GM12878 (cell line): ENCODE data around the gene PCBD1.

ENCODE experiments used
- NFXL1 ChIP-seq: fragments of 450-650 bp; IDR thresholded peaks from 2 replicates; pipeline ENCODE4 v1.6.1; 2017; ENCODE audit warnings: antibody characterized with exemption, mild to moderate bottlenecking, borderline replicate concordance
- NFYA ChIP-seq: IDR thresholded peaks from 2 replicates; pipeline ENCODE4 v1.6.1; 2011; ENCODE audit warnings: low read depth, mild to moderate bottlenecking, low read length, improper control_type of control experiment, borderline replicate concordance
- SIN3A ChIP-seq: IDR thresholded peaks from 2 replicates; pipeline ENCODE4 v1.6.1; 2012; ENCODE audit warnings: low read depth, low read length, improper control_type of control experiment
- SP1 ChIP-seq: IDR thresholded peaks from one replicate; pipeline ENCODE4 v1.6.1; 2011; ENCODE audit warnings: low read depth, low read length

DNA sequence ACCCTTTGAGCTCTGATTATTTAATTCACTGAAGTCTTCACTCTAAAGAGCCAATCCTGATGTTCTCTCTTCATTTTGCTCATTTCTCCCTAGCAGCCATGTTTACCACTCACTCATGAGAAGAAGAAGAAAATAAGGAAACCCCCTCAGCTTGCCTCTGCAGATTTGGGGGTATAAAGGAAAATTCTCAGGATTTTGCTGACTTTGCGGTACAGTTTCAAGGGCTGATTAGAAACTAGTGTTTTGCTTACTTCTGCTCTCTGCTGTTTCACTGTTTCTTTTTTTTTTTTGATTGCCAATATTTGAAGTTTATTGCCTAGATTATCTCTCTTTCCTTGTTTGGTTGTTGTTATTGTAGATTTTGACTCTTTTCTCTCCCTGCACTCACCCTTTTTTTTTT is 23.4 kb downstream of the PCBD1 start:
- no peak for TF ChIP-seq SP1
- TF ChIP-seq SIN3A, result no peak
- TF ChIP-seq NFXL1, result no peak
- no peak for TF ChIP-seq NFYA
